GM18867 (cell line): ENCODE results near the gene CMIP.

Source experiments
- ATAC-seq: cut with Tn5 transposase; IDR thresholded peaks from one replicate; pipeline ENCODE4 v1.9.1; 2021; ENCODE audit warnings: mild to moderate bottlenecking, moderate library complexity; ENCODE audit not compliant: unreplicated experiment

Gene CMIP

GRCh38 chr16:81562174-81562849, 117.7 kb downstream of the CMIP start:
- no peak for ATAC-seq

GRCh38 chr16:81562926-81563325, 118.3 kb downstream of the CMIP start:
- no peak for ATAC-seq

- no peak for ATAC-seq
Measured at GRCh38 chr16:81564421-81564911, 119.9 kb downstream of the CMIP start.

GRCh38 chr16:81565321-81566028, 120.9 kb downstream of the CMIP start:
- ATAC-seq, result no peak

GRCh38 chr16:81566086-81567007, 121.7 kb downstream of the CMIP start:
- no peak for ATAC-seq

- no peak for ATAC-seq
Measured at GRCh38 chr16:81567087-81567486, 122.5 kb downstream of the CMIP start.

- ATAC-seq, result no peak
Measured at GRCh38 chr16:81567987-81568748, 123.6 kb downstream of the CMIP start.

GRCh38 chr16:81568749-81569087, 124.1 kb downstream of the CMIP start:
- no peak for ATAC-seq

GRCh38 chr16:81569361-81570034, 124.9 kb downstream of the CMIP start:
- ATAC-seq, result no peak

GRCh38 chr16:81570151-81570846, 125.7 kb downstream of the CMIP start:
- ATAC-seq, result no peak

GRCh38 chr16:81571175-81571574, 126.6 kb downstream of the CMIP start:
- no peak for ATAC-seq

GRCh38 chr16:81571592-81572385, 127.2 kb downstream of the CMIP start:
- no peak for ATAC-seq

- ATAC-seq, result no peak
Measured at GRCh38 chr16:81572386-81573144, 128.0 kb downstream of the CMIP start.

- ATAC-seq, result no peak
Measured at GRCh38 chr16:81573533-81574020, 129.0 kb downstream of the CMIP start.

GRCh38 chr16:81574168-81574567, 129.6 kb downstream of the CMIP start:
- ATAC-seq, result no peak

- no peak for ATAC-seq
Measured at GRCh38 chr16:81575307-81575706, 130.7 kb downstream of the CMIP start.

GRCh38 chr16:81575834-81576233, 131.2 kb downstream of the CMIP start:
- no peak for ATAC-seq

GRCh38 chr16:81576696-81577095, 132.1 kb downstream of the CMIP start:
- no peak for ATAC-seq
